SU-DHL-6 (cell line): ENCODE measurements around the gene CAV1.

Source experiments
- H2AFZ ChIP-seq: fragments of 200-600 bp; sonication (generic); 2 replicates; pipeline ENCODE4 v1.6.1; 2014; ENCODE audit warnings: low read depth, mild to moderate bottlenecking, moderate library complexity, mixed read lengths, antibody characterized with exemption, low read length; ENCODE audit not compliant: severe bottlenecking
- H3F3A ChIP-seq: fragments of 200-600 bp; shearing (Covaris generic); 2 replicates; pipeline ENCODE4 v1.6.0; 2016; ENCODE audit warnings: antibody characterized with exemption, mild to moderate bottlenecking; ENCODE audit not compliant: insufficient read depth
- H3K27ac ChIP-seq: fragments of 200-600 bp; sonication (generic); 2 replicates; pipeline ENCODE4 v1.5.1; 2016; ENCODE audit warnings: low read depth, mild to moderate bottlenecking, low read length, moderate library complexity, mixed read lengths
- H3K27me3 ChIP-seq: fragments of 200-600 bp; sonication (generic), shearing (Covaris generic); 2 replicates; pipeline ENCODE4 v1.6.0; 2014; ENCODE audit warnings: mild to moderate bottlenecking, low read length
- H3K36me3 ChIP-seq: fragments of 200-600 bp; sonication (generic); 2 replicates; pipeline ENCODE4 v1.6.1; 2014; ENCODE audit warnings: mild to moderate bottlenecking, low read length, mixed read lengths
- H3K4me2 ChIP-seq: fragments of 300-600, 200-600 bp; shearing (Covaris generic), sonication (generic); 2 replicates; pipeline ENCODE4 v1.6.0; 2014; ENCODE audit warnings: low read length, low read depth, mild to moderate bottlenecking; ENCODE audit not compliant: poor library complexity, severe bottlenecking
- H3K4me3 ChIP-seq: fragments of 200-600 bp; sonication (generic); 2 replicates; pipeline ENCODE4 v1.5.1; 2014; ENCODE audit warnings: antibody characterized with exemption, low read length, mild to moderate bottlenecking, mixed read lengths; ENCODE audit not compliant: insufficient read depth, poor library complexity, severe bottlenecking
- H3K79me2 ChIP-seq: fragments of 200-600 bp; sonication (generic); 2 replicates; pipeline ENCODE4 v1.6.1; 2014; ENCODE audit warnings: mild to moderate bottlenecking, low read length, moderate library complexity; ENCODE audit not compliant: insufficient read depth
- H3K9ac ChIP-seq: fragments of 200-600 bp; sonication (generic); 2 replicates; pipeline ENCODE4 v1.7.0; 2014; ENCODE audit warnings: mild to moderate bottlenecking, low read length
- H3K9me2 ChIP-seq: fragments of 200-600 bp; sonication (generic); replicated peaks from 2 replicates; pipeline ENCODE4 v1.6.1; 2014; ENCODE audit warnings: low read length; ENCODE audit not compliant: insufficient read depth
- H3K9me3 ChIP-seq: fragments of 200-600 bp; sonication (generic); 2 replicates; pipeline ENCODE4 v1.6.1; 2014; ENCODE audit warnings: low read length, mixed read lengths; ENCODE audit not compliant: insufficient read depth
- H4K20me1 ChIP-seq: fragments of 200-600 bp; sonication (generic); 2 replicates; pipeline ENCODE4 v1.6.1; 2014; ENCODE audit warnings: low read depth, mild to moderate bottlenecking, antibody characterized with exemption, low read length, moderate library complexity, mixed read lengths
- EZH2phosphoT487 ChIP-seq: fragments of 200-600 bp; sonication (generic), shearing (Covaris generic); conservative IDR thresholded peaks from 2 replicates; pipeline ENCODE4 v1.6.1; 2018; ENCODE audit warnings: mild to moderate bottlenecking, antibody characterized with exemption, low read length, moderate library complexity, mixed read lengths
- TF ChIP-seq, protein P1 (sequence below): fragments of 200-600 bp; sonication (generic); IDR thresholded peaks from one replicate; pipeline ENCODE4 v1.5.1; 2017; ENCODE audit warnings: antibody characterized with exemption, mild to moderate bottlenecking, low read length, moderate library complexity; ENCODE audit not compliant: insufficient read depth, poor library complexity, severe bottlenecking

Gene CAV1

DNA sequence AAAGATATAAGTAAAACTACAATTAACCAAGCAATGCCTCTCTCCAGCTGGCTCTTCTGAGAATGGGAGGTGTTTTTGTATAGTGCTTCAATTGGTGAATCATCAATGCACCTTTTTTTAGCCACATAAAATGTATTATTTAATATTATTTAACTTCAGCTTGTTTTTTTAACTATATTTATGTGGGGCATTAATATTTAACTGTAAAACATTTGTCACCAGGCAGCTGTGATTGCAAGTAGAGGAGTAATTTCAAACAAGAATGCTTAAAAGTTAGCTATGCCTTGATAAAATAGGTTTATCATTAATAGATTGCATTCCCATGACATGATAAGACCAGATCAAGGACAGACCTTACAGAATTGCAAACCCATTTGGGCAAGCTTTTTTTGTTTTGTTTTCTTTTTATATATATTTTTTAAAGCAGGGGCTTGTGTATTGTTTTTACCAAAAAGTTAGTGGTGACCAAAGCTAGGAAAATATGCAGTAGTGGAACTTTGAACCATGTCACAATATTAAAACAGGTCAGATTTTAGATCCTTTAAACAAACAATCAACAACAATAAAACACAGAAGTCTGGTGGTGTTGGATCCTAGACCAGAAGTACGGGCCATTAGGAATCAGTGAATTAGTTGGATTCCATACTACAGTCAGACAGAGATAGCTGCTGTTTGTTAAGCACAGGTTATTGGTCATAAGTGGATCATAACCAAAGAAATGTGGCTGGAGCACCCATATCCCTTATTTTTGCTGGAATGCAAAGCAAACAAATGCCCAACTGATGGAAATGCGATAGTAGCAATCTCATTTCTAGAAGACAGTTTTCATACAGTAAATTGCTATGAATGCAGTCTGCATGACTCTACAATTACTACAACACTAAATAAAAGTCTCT lies 22.4 kb upstream of the CAV1 start:
- Histone ChIP-seq H3K9ac (no peak overlapping the region), H3K9me2 (no peaks in the 10 kb centered on the region), H3K79me2 (no peaks in the 10 kb centered on the region), H3K27me3 (no peaks in the 10 kb centered on the region), H3K27ac (no peak overlapping the region), H3K4me2 (no peak overlapping the region), H3K9me3 (no peaks in the 10 kb centered on the region), H3F3A (no peaks in the 10 kb centered on the region), H2AFZ (no peak overlapping the region), H4K20me1 (no peaks in the 10 kb centered on the region), H3K4me3 (no peak overlapping the region), H3K36me3 (no peaks in the 10 kb centered on the region)
- TF ChIP-seq, protein P1, sequence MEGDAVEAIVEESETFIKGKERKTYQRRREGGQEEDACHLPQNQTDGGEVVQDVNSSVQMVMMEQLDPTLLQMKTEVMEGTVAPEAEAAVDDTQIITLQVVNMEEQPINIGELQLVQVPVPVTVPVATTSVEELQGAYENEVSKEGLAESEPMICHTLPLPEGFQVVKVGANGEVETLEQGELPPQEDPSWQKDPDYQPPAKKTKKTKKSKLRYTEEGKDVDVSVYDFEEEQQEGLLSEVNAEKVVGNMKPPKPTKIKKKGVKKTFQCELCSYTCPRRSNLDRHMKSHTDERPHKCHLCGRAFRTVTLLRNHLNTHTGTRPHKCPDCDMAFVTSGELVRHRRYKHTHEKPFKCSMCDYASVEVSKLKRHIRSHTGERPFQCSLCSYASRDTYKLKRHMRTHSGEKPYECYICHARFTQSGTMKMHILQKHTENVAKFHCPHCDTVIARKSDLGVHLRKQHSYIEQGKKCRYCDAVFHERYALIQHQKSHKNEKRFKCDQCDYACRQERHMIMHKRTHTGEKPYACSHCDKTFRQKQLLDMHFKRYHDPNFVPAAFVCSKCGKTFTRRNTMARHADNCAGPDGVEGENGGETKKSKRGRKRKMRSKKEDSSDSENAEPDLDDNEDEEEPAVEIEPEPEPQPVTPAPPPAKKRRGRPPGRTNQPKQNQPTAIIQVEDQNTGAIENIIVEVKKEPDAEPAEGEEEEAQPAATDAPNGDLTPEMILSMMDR: no peak
- TF ChIP-seq EZH2phosphoT487: no peak

DNA sequence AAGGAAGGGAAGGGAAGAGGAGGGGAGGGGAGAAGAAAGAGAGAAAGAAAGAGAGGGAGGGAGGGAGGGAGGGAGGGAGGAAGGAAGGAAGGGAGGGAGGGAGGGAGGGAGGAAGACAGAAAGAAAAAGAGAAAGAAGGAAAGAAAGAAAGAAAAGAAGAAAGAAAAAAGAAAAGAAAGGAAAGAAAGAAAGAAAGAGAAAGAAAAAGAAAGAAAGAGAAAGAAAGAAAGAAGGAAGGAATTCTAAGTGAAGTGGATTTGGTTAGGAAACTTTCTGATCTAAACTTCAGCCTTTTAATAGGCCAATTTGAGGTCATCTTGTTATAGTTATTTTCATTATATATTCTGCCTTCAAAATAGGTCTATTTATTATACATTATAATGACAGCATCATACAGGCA lies 21.0 kb upstream of the CAV1 start:
- no peak overlapping the region for H3K9ac ChIP-seq
- no peaks in the 10 kb centered on the region for H3K79me2 ChIP-seq
- TF ChIP-seq, protein P1: no peak
- no peak for TF ChIP-seq EZH2phosphoT487
- no peak overlapping the region for H3K4me2 ChIP-seq
- H3F3A ChIP-seq: no peaks in the 10 kb centered on the region
- no peak overlapping the region for H3K27ac ChIP-seq
- H3K36me3 ChIP-seq: no peaks in the 10 kb centered on the region
- H4K20me1 ChIP-seq: no peaks in the 10 kb centered on the region
- H3K9me2 ChIP-seq: no peaks in the 10 kb centered on the region
- H3K9me3 ChIP-seq: no peaks in the 10 kb centered on the region
- no peak overlapping the region for H3K4me3 ChIP-seq
- H3K27me3 ChIP-seq: no peaks in the 10 kb centered on the region
- no peak overlapping the region for H2AFZ ChIP-seq

DNA sequence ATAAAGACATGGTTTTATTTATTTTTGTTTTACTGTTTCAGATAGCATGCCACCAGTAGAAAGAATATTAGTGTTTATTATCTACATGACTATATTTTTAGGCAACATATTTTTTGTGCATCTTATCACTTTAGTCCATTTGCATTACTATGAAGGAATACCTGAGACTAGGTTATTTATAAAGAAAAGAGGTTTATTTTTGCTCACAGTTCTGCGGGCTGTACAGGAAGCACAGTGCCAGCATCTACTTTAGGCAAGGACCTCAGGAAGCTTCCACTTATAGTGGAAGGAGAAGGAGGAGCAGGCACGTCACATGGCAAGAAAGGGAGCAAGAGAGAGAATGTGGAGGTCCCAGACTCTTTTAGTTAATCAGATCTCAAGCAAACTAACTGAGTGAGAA lies 19.6 kb upstream of the CAV1 start:
- Histone ChIP-seq H3K9ac (no peak overlapping the region), H3K4me2 (no peak overlapping the region), H3K36me3 (no peaks in the 10 kb centered on the region), H2AFZ (no peak overlapping the region), H3K27me3 (no peaks in the 10 kb centered on the region), H3K9me3 (no peaks in the 10 kb centered on the region), H3K4me3 (no peak overlapping the region), H3F3A (no peaks in the 10 kb centered on the region), H3K79me2 (no peaks in the 10 kb centered on the region), H3K9me2 (no peaks in the 10 kb centered on the region), H3K27ac (no peak overlapping the region), H4K20me1 (no peaks in the 10 kb centered on the region)
- TF ChIP-seq, protein P1: no peak
- TF ChIP-seq EZH2phosphoT487: no peak
